LNCAP (cell line): Measurements from ENCODE around the gene ZNF611.

Experiments
- CTCF ChIP-seq: fragments of 450-650 bp; IDR thresholded peaks from 2 replicates; pipeline ENCODE4 v1.5.1; 2017; ENCODE audit warnings: mild to moderate bottlenecking

The ZNF611 gene

DNA sequence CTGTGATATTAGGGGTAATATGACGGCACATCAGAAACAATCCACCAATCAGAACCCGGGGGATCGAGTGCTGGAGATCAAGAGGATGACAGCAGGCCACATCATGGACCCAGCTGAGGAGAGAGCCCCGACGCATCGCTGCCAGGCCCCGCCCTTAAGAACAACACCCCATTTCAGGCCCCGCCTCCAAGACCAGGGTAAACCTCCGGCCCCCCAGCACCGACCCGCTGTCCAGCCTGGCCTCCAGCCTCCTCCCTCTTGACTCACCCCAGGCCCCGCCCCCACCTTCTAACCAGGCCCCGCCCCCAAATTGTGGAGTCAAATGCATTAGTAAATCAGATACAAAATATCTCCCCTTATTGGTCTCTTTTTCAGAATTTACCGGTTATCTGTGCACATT, 4.7 kb upstream of the ZNF611 start:
- no peak for TF ChIP-seq CTCF

DNA sequence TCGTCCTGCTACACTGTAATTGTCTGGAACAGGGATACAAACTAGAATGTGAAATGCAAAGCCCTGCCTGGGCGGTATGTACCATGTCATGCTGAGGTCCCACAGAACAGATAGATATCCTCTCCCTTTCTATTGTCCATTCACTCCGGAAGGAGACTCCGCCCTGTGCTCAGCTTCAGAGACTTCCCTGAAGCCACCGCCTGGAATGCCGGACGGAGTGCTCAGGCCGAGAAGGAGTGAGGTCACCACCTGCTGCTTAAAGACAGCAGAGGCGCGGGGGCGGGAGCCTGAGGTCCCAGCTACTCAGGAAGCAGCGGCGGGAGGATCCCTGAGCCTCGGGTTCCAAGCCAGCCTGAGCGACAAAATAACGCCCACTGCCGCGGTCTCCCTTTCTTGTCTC, 890 bp upstream of the ZNF611 start:
- no peak for TF ChIP-seq CTCF

- no peak for TF ChIP-seq CTCF
Observed at GRCh38 chr19:52734331-52734892, 432 bp downstream of the ZNF611 start.

DNA sequence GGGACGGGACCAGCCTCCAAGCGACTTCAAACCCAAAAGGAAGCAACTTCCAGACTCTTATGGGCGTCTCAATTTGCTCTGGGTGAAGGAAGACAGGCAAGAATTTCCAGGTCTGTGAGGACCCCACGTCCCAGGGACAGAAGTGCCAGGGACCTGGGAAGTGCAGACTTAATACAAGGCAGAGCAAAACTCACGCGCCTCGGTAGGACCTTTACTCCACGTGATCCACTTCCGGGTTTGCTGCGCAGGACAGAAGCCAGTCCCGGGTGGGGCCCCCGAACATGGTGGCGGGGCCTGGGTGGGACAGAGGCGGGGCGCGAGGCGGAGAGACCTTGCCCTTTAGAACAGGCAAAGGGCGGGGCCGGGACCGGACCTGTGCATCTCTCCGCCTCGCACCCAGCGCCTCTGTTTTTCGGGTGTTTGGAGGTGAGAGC, 9.3 kb downstream of the ZNF611 start:
- TF ChIP-seq CTCF: no peak

DNA sequence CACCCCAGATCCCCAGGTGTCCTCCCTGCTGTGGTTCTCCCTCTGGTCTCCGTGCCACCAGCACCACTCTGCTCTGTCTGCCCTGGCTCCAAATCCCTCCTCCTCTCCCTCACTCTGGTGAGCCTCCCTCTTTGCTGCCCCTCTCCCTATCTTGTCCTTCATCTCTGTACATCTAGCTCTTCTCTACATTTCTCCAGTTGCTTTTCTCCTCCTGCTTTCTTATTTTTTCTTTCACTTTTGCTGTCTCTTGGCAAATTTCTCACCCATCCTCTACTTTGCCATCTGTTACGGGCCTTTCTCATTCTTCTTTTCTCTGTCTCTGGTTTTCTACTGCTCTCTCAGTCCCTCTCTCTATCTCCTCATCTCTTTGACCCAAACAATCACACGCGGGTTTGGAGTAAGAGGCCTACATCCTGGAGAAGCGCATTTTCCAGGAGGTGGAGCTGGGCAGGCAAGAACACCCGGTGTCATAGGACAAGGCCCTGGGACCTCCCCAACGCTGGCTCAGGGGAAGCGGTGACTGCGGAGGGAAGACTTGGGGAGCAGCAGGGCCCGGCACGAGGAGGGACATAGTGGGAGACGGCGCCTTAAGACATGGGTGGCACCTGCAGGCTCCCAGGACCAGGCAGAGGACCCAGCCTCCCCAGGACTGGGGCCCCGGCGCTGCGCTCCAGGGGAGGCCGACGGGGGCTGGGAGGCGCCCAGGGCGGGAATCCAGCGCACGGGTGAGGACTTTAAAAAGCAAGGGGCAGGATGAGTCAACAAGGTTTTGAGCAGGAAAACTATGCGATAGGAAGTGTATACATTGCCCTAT, 9.9 kb downstream of the ZNF611 start:
- TF ChIP-seq CTCF: no peak

GRCh38 chr19:52722062-52723003, 12.5 kb downstream of the ZNF611 start:
- TF ChIP-seq CTCF: no peak

GRCh38 chr19:52716522-52716921, 18.3 kb downstream of the ZNF611 start:
- no peak for TF ChIP-seq CTCF
